ENCODE data around the gene KRT25.

KRT25 gene

GRCh38 chr17:40777459-40777858 lies 22.3 kb upstream of the KRT25 start:
- no peak for TF ChIP-seq MAX (IDR thresholded peaks at IDR 0.05; ENCODE audit: low read depth, low read length)
- TF ChIP-seq POLR2A (IDR thresholded peaks at IDR 0.05; ENCODE audit: extremely low read depth, insufficient read length): no peak
- TF ChIP-seq, protein P1, sequence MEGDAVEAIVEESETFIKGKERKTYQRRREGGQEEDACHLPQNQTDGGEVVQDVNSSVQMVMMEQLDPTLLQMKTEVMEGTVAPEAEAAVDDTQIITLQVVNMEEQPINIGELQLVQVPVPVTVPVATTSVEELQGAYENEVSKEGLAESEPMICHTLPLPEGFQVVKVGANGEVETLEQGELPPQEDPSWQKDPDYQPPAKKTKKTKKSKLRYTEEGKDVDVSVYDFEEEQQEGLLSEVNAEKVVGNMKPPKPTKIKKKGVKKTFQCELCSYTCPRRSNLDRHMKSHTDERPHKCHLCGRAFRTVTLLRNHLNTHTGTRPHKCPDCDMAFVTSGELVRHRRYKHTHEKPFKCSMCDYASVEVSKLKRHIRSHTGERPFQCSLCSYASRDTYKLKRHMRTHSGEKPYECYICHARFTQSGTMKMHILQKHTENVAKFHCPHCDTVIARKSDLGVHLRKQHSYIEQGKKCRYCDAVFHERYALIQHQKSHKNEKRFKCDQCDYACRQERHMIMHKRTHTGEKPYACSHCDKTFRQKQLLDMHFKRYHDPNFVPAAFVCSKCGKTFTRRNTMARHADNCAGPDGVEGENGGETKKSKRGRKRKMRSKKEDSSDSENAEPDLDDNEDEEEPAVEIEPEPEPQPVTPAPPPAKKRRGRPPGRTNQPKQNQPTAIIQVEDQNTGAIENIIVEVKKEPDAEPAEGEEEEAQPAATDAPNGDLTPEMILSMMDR (IDR thresholded peaks at IDR 0.05; ENCODE audit: low read depth, low read length): no peak
- no peak for TF ChIP-seq MYC (IDR thresholded peaks at IDR 0.05; ENCODE audit: low read depth, low read length)
- H3K4me3 ChIP-seq (ENCODE audit: low read depth, low read length): no peak overlapping the region
- DNase-seq (ENCODE audit: low read depth): no peak

GRCh38 chr17:40775945-40776344 lies 20.8 kb upstream of the KRT25 start:
- DNase-seq (ENCODE audit: low read depth): no peak
- no peak for TF ChIP-seq POLR2A (IDR thresholded peaks at IDR 0.05; ENCODE audit: extremely low read depth, insufficient read length)
- TF ChIP-seq MYC (IDR thresholded peaks at IDR 0.05; ENCODE audit: low read depth, low read length): no peak
- TF ChIP-seq, protein P1 (IDR thresholded peaks at IDR 0.05; ENCODE audit: low read depth, low read length): no peak
- TF ChIP-seq MAX (IDR thresholded peaks at IDR 0.05; ENCODE audit: low read depth, low read length): no peak
- no peak overlapping the region for H3K4me3 ChIP-seq (ENCODE audit: low read depth, low read length)

DNA sequence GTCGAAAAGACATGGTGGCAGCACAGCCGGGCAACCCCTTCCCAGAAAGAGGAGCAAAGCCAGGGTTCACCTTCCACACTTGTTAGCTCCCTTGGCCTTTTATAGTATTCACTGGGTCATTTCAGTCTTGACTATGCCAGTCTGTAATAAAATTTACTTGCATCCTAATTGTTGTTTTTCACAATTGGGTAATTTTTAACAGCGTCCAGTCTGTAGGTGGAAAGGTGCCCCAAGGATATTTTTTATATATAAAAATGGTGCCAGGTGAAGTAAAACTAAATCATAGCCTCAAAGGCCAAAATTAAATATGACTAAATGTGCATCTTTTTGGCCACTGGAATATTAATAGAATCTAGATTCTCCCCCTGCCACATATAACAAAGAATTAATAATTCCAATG lies 17.0 kb upstream of the KRT25 start, which contains the start of gene KRT26:
Gene KRT26 (minus strand): TSS at position 101 of the 400 bp plus-strand sequence. CDS start 88 bp downstream, at position 13.
- H3K4me3 ChIP-seq (ENCODE audit: low read depth, low read length): no peak within 1 kb of the TSS
- TF ChIP-seq MAX (IDR thresholded peaks at IDR 0.05; ENCODE audit: low read depth, low read length): no peak
- TF ChIP-seq POLR2A (IDR thresholded peaks at IDR 0.05; ENCODE audit: extremely low read depth, insufficient read length): no peak
- TF ChIP-seq MYC (IDR thresholded peaks at IDR 0.05; ENCODE audit: low read depth, low read length): no peak
- TF ChIP-seq, protein P1 (IDR thresholded peaks at IDR 0.05; ENCODE audit: low read depth, low read length): no peak
- DNase-seq (ENCODE audit: low read depth): no peak

- no peak for DNase-seq (ENCODE audit: low read depth)
- TF ChIP-seq MYC (IDR thresholded peaks at IDR 0.05; ENCODE audit: low read depth, low read length) (no peak), MAX (IDR thresholded peaks at IDR 0.05; ENCODE audit: low read depth, low read length) (no peak), POLR2A (IDR thresholded peaks at IDR 0.05; ENCODE audit: extremely low read depth, insufficient read length) (no peak)
- TF ChIP-seq, protein P1 (IDR thresholded peaks at IDR 0.05; ENCODE audit: low read depth, low read length): no peak
- H3K4me3 ChIP-seq (ENCODE audit: low read depth, low read length): no peak overlapping the region
Observed at GRCh38 chr17:40765657-40766056, 10.5 kb upstream of the KRT25 start.

DNA sequence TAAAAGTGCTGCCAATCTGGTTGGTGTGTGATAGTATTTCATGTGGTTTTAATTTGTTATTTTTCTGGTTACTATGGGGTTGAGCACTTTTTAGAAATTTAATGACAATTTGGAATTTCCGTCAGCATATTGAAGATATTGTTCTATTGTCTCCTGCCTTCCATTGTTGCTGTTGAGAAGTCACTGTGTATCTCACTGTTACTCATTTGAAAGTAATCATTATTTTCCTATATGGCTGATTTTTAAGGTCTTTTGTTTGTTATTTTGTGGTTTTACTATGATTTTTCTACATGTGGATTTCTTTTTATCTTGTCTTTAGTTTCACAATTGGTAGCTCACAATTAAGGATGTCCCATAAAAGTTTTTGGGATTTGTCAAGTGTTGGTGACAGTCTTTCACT lies 8.6 kb upstream of the KRT25 start:
- no peak overlapping the region for H3K4me3 ChIP-seq (ENCODE audit: low read depth, low read length)
- no peak for DNase-seq (ENCODE audit: low read depth)
- no peak for TF ChIP-seq MAX (IDR thresholded peaks at IDR 0.05; ENCODE audit: low read depth, low read length)
- TF ChIP-seq, protein P1 (IDR thresholded peaks at IDR 0.05; ENCODE audit: low read depth, low read length): no peak
- no peak for TF ChIP-seq POLR2A (IDR thresholded peaks at IDR 0.05; ENCODE audit: extremely low read depth, insufficient read length)
- no peak for TF ChIP-seq MYC (IDR thresholded peaks at IDR 0.05; ENCODE audit: low read depth, low read length)
